ENCODE data around the gene RACK1.
A peak's percentile ranks its signal among the peaks of the same experiment; 100 is the strongest.
"Not testable (repeated sequence)": the region's sequence is repeated elsewhere in the genome, so short reads cannot be mapped to it uniquely, and the experiment has no call there.

The RACK1 gene

DNA sequence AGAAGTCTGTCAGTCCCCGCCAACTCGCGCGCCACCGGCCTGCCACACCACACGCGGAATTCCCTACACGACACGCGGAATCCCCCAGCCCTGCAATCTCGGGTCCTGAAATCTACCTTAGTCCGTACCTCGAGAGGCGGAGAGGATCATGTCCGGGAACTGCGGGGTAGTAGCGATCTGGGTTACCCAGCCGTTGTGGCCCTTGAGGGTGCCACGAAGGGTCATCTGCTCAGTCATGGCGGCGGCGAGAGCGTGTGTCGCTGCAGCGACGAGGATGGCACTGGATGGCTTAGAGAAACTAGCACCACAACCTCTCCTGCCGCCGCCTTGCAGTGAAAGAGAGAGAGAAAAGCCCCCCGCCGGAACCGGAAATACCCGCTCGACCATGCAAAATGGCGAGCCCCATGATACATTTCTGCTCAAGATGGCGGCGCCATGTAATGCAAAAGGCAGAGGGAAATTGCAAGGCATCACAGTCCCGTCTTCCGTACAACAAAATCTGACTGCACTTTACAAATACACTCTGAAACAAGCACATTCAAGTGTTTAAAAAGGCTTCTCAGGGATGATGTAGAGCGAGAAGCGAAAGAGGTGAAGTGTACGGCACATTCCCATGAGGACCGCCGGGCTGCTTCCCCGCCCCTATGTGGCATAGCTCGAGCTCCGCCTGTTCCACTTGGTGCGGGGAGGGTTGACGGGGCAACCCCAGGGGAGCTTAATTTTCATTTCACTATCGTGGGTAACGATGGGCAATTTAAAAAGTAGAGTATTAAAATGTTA is at the start of gene RACK1:
RACK1 (minus strand) TSS at position 343 of the 780 bp plus-strand sequence; CDS start at position 237, 106 bp downstream.
- FAIRE-seq (no peak), DNase-seq (ENCODE audit: low spot score) (peak; percentile 80)

DNA sequence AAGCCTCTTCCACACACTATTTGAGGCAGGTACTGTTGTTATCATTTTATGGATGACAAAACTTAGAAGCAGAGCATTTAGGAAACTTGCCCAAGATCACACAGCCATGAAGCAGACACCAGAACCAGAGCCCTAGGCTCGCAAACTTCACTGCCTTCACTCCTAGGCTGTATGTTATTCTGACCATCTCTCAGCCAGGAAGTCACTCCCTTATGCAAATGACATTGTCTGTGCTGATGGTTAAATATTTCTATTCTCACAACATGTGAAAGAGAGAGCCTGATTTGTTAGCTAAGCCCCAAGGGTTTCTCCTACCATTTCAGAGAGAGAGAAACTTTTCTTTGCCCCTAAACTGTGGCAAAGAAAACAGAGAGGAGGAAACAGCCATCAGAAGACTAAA is 43.6 kb upstream of the RACK1 start:
- not testable (repeated sequence) for DNase-seq (ENCODE audit: low spot score); FAIRE-seq

DNA sequence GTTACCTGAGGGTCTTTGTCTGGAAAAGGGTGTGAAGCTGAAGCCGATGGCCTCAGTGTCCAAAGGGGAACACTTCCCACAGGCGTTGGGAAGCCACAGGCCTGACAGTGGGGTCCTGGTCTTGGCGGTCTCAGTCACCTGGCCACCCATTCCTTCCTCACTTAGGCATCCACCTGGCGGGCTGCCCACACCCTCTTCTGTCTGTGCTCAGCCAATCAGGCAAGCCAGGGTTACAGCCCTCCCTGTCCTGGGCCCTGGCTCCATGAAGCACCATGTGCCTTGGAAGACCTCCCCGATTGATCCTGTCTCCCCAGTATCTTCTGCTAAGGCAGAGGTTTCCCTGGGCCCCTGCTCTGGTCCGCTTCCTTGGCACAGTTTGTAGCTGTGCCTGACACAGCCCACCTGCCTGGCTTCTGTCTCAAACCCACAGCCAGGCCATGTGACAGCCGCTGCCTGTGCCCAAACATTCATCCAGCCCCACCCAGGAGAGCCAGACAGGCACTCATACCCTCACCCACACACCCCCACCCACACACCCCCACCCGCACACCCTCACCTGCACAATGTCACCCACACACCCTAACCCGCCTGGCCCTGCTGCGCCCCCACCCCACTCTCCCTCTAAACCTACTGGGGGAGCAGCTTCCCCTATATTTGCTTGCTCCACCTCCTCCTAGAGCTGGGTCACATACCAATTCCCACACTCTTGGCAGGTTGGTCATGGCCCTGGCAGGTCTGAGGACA is 42.4 kb upstream of the RACK1 start:
- FAIRE-seq; DNase-seq (ENCODE audit: low spot score): not testable (repeated sequence)

DNA sequence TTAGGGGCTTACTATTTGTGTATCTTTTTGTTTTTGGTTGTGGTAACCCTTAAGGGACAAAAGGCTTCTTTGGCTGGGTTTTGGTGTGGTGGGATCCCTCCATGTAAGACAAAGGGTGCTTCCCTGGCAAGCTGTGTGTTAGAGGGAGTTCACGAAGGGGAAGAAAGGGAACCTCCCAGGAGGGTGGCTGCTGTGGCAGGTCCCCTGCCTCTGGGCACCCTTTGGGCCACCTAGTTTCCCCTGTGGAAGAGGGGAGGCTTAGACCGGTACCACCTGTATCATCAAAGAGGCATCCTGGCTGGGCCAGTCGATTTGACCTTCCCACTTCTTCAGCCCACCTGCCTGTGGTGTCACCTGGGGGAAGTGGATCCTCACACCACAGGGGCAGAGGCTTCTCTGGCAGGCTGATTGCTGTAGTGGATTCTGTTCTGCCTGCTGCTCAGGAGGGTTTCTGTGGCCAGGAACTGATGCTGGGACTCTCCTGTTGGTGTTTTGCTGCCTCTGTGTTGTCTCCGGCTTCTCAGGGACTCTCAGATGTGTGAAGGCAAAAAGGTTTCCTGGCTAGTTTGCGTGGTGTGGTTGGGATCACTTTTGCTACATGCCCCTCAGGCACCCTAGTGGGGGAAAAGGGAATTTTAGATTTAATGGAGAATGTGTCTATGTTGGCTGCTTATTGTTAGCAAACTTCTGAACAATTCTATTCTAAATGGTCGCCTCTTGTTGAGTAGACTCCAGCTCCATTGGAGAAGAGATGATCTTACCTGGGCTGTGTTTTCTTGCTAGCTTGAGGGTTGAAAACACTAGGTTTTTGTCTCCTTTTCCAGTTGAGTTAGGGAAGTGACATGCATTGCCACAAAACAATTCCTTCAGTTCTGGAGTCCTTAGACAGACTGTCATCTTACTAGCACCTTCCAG is 40.4 kb upstream of the RACK1 start:
- not testable (repeated sequence) for FAIRE-seq; DNase-seq (ENCODE audit: low spot score)

DNA sequence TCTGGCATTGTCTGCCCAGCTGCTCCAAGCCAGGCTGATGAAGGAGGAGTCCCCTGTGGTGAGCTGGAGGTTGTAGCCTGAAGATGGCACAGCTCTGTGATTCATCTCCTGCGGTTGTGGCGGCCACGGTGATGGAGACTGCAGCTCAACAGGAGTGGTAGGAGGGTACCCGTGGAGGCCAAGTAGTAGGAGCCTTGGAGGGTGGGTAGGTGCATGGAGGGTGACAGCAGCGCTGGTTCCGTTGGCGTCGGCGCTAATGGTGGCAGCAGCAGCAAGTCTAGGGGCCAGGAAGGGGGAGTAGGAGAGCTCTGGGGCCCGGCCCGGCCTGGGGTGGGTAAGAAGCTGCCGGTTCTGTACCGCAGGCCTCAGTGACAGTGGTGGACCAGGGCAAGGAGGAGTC is 39.6 kb upstream of the RACK1 start:
- no peak for DNase-seq (ENCODE audit: low spot score)
- FAIRE-seq: no peak

DNA sequence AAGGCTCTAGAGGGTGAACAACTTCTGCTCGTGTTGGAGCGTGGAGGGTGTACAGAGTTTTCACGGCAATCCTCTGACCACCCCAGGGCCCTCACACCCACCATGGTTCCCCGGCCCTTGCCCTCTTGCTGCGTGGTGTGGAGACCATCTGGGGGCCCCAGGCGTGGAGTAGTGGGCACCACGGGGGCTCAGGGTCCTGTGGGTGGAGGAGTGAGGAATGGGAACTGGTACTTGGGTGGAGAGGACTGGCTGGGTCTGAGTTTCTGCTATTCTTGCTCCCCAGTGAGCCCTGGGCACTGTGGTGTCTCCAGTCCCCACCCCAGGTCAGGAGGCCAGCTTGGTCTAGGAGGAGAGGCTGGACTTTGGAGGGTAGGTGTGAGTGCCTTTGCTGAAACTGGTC is 39.2 kb upstream of the RACK1 start:
- FAIRE-seq: no peak
- DNase-seq (ENCODE audit: low spot score): no peak

DNA sequence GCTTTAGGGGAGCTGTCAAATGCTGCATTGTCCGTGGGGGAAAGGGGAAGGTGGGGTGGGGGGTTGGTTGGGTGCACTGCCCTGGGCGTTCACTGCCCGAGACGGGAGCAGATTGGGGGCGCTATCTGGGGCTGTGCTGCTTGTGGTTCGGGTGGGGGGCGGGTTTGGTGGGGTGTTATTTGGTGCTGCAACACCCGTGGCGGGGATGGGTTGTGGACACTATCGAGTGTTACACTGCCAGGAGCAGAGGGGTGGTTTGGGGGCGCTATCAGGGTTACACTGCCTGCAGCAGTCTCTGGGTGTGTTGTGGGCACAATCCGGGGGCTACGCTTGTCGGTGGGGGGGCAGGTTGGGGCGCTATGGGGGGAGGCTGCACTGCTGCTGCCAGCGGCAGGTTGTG is 38.7 kb upstream of the RACK1 start:
- not testable (repeated sequence) for DNase-seq (ENCODE audit: low spot score); FAIRE-seq

DNA sequence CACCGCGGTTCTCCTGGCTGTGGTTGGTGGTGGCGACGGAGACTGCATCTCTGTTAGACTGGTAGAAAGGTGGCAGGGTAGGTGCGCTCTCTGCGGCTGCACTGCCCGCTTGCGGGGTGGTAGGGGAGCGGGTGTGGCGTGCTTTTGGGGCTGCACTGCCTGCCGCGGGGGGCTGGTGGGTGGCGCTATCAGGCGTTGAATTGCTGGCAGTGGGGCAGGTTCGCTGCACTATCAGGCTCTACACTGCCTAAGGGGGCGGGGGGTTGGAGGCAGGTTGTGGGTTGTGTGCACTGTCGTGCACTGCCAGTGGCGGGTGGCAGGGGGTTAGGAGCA is 38.2 kb upstream of the RACK1 start:
- no peak for FAIRE-seq

DNA sequence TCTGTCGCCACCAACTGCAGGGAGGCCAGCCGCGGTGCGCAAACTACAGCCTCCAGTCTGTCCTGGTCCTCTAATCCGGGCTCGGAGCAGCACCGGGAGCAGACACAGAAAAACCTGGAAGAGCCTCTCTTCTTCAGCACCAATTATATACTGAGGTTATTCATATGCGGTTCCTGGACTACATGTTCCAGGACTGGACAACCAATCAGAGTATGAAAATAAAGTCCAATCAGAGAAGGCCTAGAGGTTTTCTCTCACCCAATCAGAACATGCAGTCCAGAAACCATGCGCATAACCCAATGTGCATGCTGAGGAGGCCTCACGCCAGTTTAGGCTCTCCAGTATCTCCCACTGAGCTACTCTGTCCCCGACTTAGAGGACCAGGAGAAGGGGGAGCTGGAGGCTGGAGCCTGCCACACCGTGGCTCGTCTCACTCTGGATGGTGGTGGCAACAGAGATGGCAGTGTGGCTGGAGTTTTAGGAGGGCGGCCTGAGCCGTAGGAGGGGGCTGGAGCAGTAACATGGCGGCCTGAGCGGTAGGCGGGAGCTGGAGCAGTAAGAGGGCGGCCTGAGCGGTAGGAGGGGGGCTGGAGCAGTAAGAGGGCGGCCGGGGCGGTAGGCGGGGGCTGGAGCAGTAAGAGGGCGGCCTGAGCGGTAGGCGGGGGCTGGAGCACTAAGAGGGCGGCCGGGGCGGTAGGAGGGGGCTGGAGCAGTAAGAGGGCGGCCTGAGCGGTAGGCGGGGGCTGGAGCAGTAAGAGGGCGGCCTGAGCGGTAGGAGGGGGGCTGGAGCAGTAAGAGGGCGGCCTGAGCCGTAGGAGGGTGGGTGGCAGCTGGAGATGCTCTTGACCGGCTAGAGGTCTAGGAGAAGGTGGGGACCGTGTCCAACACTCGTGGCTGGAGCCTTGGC is 37.6 kb upstream of the RACK1 start:
- DNase-seq (ENCODE audit: low spot score) (peak; percentile 94), FAIRE-seq (peak; percentile 90)

More for the DNA sequence above, 38.2 kb upstream of the RACK1 start:
- DNase-seq (ENCODE audit: low spot score): no peak

DNA sequence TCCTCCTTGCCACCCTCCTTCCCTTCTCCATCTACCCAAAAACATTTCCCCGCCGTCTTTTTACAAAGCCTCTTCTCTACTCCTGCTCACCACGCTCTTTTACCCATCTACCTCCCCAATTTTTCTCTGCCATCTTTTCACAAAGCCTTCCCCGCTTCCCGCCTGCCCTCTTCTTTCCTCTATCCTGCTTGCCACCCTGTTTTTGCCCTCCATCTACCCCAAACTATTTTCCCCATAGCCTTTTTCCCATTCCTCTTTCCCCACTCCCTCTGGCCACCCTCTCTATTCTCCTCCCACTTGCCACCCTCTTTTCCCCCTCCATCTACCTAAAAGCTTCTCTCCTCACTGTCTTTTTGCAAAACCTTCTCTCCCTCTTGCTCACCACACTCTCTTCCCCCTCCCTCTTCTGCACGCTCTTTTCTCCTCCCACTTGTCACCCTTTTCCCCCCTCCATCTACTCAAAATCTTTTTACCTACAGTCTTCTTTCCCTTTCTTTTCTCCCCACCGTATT is 36.6 kb upstream of the RACK1 start:
- no peak for FAIRE-seq
- no peak for DNase-seq (ENCODE audit: low spot score)

DNA sequence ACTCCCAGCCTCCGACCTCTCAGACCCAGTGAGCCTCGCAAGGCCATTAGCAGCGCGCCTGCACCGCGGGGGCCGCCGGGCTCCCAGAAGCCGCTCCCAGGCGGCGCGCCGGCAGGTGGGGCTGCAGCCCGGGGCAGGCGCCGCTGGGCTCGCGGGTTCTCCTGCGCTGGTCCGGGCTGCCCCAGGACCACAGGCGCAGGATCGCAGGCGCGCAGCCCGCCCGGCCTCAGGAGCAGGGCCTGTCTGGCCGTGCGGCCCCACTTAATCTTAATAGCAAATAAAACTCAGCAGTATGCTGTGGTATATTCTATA is 29.7 kb upstream of the RACK1 start:
- FAIRE-seq; DNase-seq (ENCODE audit: low spot score): not testable (repeated sequence)

DNA sequence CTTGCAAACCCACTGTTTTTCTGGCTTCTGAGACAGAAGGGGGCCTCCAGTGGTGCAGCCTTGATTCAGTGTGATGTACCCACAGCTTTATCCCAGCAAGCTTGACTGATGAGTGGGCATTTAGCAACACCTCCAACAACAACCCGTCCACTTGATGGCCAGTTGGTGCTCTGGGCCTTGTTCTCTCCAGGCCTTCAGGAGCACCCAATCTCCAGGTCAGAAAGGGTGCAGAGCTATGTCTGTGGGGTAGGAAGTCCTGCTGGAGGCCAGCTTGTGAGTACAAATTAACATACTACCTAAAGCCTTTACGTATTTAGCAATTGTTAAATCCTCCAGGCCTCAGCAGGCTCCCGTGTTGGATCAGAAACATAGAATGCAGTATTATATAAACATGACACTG is 27.4 kb upstream of the RACK1 start:
- FAIRE-seq (no peak), DNase-seq (ENCODE audit: low spot score) (no peak)

DNA sequence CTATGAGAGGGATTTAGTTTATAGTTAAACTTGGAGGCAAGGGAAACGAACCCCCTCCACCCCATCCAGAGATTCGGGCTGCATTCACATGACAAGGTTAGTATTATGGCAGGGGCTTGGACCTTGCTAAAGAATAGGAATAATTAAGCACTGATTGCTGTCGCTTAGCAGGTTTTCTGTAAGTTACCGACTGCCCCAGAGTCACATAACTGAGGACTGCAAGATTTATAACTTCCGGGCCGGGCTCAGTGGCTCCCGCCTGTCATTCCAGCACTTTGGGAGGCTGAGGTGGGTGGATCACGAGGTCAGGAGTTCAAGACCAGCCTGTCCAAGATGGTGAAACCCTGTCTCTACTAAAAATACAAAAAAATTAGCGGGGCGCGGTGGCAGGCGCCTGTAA is 24.2 kb upstream of the RACK1 start:
- not testable (repeated sequence) for DNase-seq (ENCODE audit: low spot score); FAIRE-seq

DNA sequence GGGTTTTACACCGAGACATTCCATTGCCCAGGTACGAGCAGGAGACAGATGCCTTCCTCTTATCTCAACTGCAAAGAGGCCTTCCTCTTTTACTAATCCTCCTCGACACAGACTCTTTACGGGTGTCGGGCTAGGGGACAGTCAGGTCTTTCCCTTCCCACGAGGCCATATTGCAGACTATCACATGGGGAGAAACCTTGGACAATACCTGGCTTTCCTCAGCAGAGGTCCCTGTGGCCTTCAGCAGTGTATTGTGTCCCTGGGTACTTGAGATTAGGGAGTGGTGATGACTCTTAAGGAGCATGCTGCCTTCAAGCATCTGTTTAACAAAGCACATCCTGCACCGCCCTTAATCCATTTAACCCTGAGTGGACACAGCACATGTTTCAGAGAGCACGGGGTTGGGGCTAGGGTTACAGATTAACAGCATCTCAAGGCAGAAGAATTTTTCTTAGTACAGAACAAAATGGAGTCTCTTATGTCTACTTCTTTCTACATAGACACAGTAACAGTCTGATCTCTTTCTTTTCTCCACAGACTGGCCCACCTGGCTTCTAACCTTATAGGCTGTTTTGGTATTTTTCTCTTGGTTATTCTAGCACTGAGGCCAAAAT is 23.7 kb upstream of the RACK1 start:
- DNase-seq (ENCODE audit: low spot score); FAIRE-seq: not testable (repeated sequence)

DNA sequence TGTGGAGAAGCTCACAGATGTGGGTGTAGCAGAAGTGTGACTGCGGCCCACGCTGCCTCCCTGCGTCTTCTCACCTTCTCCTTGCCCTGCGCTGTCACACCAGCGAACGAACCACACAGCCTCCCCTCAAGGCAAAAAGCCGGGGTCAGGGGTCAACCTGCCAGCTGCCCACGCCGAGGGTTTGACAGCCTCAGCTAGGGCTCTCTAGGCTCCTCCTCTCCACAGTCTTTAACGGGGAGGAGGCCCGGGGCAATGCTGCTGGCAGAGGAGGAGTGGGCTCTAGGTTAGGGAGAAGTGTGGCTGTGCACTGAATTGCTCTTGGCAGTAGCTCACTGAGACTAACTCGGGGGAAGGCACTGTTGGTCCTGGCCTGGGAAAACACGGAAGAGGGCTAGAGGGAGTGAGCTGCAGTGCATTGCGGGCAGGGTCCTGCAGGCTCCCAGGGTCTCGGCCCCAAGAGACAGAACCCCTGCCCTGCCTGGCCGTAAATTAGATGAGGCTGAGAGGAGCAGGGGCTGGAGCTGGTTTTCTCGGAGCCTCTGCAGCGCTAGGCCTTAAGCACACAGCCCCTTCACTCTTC is 21.5 kb upstream of the RACK1 start:
- no peak for FAIRE-seq
- no peak for DNase-seq (ENCODE audit: low spot score)

DNA sequence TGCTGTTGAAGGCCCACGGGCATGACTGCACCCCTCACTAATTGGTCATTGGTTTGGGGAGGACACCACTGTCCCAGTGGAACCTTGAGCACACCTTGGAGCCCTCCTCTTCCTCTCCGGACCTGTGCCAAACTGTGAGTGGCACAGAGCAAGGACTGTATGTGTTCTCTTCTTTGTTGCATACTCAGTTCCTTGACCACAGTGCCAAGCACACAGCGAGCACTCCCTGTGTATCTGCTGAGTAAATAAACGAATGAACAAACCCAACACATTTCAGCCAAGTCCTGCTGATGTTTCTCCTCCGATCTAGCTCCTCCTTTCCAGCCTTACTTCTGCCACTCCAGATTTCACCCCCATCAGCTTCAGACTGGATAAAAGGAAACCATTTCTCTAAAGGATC is 19.9 kb upstream of the RACK1 start:
- FAIRE-seq (no peak), DNase-seq (ENCODE audit: low spot score) (no peak)

DNA sequence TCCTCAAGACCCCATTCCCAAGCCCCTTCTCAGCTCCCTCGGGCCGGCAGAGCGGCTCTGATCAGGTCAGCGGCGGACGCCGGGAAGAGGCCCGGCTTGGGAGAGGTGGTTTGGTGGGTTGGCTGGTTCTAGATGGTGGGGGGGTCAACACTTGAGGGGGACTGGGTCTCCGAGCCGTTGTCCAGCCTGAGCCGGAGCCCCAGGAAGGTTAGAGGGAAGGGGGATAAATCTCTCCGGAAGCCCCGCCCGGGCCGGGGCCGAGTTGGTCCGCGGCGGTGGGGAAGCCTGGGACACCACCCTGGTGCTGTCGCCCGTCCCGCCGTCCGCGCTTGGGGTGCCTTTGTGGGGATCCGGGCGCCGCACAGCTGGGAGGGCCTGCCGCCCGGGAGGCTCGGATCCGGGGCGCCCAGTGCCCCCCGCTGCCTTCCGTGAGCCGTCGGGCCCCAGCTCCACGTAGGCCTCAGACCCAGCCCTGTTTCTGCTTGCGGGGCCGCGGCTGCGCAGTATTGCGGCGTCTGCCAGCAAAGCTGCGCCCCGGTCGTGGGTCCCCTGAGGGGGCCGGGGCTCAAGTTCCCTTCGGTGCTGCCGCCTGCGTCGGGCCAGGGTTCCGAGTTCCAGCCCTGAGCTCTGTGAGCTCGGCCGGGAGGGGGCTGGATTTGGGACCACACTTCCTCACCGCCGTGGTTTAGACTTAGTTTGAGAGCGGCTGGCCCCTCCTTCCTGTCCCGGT is 17.8 kb upstream of the RACK1 start:
- FAIRE-seq: no peak
- peak; percentile 61 for DNase-seq (ENCODE audit: low spot score)

DNA sequence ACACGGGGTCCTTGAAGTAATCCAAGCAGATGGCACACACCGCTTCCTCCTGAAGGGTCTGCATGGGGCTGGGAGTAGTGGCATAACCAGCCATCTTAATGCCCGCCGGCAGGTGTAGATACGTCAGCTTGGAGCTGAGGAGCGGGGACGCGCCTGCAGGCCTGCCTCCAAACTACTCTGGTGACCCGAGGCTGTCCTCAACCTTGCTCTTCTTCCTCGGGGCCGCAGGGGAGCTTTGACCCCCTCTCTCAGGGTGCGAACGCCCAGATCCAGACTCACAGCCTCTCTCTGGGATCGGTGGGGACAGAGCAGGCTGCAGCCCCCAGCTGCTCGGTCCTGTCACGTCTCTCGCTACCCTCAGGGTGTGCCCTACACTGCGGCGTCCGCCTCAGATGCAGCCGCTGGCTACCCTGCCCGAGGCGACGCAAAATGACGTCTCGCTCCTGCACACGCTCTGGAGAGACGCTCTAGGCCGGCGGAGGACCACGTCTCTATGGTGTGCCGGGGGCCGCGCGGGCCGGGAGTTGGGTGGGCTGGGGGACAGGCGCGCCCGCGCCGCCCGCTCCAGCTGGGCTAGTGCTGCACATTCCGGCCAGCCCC is 17.1 kb upstream of the RACK1 start, which contains the start of gene TRIM52:
TRIM52 (minus strand) TSS at position 424 of the 600 bp plus-strand sequence; CDS start at position 94, 330 bp downstream.
- peak; percentile 91 for DNase-seq (ENCODE audit: low spot score)
- FAIRE-seq: peak; percentile 20
